HG03469 (cell line): ENCODE data around the gene PA2G4.
"Not testable (repeated sequence)": the region's sequence is repeated elsewhere in the genome, so short reads cannot be mapped to it uniquely, and the experiment has no call there.

Source experiments
- ATAC-seq: cut with Tn5 transposase; IDR thresholded peaks from one replicate; pipeline ENCODE4 v1.9.1; 2021; ENCODE audit warnings: mild to moderate bottlenecking, moderate library complexity, moderate number of reproducible peaks; ENCODE audit not compliant: unreplicated experiment

The PA2G4 gene

GRCh38 chr12:56098592-56098991 is 5.8 kb upstream of the PA2G4 start:
- ATAC-seq = no peak

DNA sequence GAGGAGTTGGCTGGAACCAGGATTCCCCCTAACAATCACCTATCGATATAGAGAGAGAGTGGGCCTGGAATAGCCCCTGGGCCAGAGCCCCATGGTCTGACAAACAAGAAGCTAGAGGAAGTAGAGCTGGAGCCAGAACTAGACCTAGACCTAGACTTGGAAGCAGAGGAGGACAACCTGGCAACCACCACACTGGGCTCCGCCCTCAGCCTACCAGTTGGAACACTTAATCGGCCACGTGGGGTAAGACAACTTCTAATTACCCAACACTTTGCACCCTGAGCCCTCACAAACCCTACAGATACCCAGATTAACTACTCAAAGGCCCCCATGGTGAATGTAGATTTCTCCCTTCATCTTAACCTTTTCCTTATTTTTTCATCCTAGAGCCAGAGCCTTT is 4.6 kb upstream of the PA2G4 start:
- ATAC-seq = no peak

DNA sequence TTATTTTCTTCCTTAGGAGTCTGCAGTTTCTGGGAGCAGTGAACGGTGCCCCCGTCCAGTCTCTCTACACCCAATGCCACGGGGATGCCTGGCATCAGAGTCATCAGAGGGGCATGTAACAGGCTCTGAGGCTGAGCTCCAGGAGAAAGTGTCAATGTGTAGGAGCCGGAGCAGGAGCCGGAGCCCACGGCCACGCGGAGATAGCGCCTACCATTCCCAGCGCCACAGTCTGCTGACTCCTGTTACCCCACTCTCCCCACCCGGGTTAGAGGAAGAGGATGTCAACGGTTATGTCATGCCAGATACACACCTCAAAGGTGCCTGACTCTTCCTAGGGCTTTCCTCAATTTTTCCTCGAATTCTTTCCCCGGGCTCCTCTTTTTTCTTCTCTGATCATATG is 3.3 kb upstream of the PA2G4 start:
- ATAC-seq = no peak

- ATAC-seq = no peak
These were observed 1.7 kb upstream of the PA2G4 start for GRCh38 chr12:56102683-56103065.

DNA sequence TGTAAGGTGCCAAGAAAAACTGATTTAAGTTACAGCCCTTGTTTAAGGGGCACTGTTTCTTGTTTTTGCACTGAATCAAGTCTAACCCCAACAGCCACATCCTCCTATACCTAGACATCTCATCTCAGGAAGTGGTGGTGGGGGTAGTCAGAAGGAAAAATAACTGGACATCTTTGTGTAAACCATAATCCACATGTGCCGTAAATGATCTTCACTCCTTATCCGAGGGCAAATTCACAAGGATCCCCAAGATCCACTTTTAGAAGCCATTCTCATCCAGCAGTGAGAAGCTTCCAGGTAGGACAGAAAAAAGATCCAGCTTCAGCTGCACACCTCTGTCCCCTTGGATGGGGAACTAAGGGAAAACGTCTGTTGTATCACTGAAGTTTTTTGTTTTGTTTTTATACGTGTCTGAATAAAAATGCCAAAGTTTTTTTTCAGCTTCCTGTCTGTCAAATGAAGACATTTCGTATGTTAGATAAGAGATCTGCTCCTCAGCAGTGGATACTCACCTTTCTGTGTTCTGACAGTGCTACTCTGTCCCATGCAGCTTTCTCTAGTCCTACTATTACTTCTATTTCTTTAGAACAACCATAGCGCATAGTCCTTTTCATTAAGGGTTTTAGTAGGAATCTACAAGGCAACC is 1.2 kb upstream of the PA2G4 start:
- no peak for ATAC-seq

- ATAC-seq = no peak
These were observed 593 bp upstream of the PA2G4 start for GRCh38 chr12:56103823-56104108.

DNA sequence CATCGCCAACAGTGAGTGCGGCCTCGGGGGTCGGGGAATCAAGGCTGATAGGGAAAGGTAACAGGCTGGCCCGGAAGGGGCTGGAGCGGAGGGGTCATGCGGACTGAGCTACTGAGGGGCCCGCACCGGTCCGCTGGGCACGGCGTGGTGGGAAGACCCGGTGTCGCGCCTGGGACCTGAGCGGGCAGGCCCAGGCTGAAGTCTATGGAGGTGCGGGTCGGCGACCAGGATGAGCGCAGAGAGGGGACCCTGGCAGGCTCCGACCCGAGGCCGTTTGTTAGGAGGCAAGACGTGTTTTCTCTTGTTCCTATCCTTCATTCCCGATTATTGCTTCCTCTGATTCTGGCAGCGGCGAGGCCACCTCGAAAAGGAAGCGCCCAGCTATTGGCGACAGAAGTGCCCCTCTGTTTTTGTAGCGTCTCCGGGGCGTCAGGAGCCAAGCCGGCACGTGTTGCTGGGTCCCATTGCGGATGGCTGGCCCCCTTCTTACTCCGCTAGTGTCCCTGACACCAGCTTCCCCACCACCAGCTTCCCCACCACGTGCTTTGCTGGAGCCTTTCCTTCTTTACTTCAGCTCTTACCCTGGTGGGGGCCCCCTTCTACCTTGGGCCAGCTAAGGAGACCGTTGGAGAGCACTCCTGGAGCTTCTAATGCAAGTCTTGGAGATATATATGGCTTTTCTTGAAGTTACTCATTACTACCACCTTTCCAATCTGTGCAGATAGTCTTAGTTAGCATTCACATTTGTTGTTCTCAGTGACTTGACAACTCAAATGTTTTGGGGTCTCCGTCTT is 653 bp downstream of the PA2G4 start:
- no peak for ATAC-seq

- ATAC-seq = no peak
These were observed 1.2 kb downstream of the PA2G4 start for GRCh38 chr12:56105609-56105902.

DNA sequence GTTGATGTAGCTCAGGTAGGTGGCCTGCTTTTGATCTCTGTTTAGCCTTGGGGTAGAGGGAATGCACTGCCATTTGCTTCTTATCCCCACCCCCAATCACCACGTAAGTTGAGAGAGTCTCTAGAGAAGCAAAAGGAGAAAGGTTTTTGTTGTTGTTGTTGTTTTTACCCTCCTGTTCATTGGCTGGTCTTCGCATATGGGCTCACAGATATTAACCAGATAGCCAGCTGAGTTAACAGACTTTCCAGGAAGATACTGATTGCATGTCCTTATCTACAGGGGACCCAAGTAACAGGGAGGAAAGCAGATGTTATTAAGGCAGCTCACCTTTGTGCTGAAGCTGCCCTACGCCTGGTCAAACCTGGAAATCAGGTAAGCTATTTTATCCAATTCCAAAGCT is 2.9 kb downstream of the PA2G4 start:
- no peak for ATAC-seq

GRCh38 chr12:56110571-56110970 is 6.2 kb downstream of the PA2G4 start:
- no peak for ATAC-seq

DNA sequence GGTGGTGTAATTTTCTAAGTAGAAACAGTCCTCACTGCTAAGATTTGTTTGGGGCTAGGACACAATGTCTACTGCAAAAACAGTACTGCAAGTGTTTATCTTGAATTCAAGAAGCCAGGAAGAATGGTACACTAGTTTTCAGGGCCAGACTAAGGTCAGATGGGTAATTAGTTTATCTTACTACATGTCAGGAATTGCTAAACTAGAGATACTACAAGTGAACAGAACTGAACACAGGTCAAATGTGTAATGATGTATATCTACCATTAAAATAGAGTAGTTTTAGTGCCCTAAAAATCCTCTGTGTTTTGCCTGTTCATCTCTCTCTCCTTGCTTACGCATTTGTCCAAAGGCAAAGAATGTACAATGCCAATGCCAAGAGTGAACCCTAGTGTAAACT is 9.7 kb downstream of the PA2G4 start:
- ATAC-seq = no peak

DNA sequence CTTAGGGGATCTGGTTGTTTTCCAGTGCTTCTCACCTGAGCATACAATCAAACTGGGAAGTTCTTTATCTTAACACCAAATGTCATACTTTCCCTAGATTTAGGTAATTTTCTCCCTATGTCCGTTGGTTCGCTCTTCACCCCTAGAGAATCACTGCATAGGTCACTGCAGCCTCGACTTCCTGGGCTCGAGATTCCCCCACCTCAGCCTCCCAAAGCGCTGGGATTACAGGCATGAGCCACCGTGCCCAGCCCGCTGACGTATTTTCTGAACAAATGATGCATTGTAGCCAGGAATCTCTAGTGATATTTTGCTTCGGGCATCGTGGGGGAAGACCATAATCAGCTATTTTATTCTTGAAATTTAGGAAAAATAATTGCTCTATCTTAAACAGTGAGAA is 11.0 kb downstream of the PA2G4 start:
- ATAC-seq = no peak

DNA sequence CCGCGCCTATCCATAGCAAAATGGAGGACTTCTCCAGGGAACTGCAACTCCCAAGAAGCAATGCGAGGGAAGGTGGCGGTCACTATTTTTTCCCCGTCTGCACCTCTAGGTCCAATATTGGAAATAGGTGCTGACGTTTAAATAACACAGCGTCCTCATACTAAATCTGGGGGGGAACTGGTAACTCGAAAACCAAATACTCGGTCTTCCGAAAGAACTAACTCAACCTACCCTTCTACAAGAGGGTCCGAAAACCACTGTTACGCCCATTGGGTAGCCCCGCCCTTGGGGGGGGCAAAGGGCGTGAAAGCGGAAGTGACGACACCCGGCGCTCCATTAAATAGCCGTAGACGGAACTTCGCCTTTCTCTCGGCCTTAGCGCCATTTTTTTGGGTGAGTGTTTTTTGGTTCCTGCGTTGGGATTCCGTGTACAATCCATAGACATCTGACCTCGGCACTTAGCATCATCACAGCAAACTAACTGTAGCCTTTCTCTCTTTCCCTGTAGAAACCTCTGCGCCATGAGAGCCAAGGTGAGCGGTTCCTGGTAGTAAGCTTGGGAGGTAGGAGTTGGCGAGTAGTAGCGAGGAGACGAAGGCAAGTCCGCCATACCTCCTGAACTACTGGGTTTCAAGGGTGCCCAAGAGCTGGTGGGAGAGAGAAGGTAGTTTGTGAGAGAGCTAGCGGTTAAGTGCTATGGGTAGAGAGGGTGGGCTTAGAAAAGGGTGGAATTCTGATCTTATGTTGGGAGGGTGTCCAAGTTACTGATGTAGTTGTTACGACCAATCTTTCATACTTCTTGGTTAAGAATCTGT is 12.1 kb downstream of the PA2G4 start, which contains the start of gene RPL41:
Gene RPL41 (plus strand): TSS at position 367 of the 815 bp plus-strand sequence.
- peak; percentile 28 for ATAC-seq

DNA sequence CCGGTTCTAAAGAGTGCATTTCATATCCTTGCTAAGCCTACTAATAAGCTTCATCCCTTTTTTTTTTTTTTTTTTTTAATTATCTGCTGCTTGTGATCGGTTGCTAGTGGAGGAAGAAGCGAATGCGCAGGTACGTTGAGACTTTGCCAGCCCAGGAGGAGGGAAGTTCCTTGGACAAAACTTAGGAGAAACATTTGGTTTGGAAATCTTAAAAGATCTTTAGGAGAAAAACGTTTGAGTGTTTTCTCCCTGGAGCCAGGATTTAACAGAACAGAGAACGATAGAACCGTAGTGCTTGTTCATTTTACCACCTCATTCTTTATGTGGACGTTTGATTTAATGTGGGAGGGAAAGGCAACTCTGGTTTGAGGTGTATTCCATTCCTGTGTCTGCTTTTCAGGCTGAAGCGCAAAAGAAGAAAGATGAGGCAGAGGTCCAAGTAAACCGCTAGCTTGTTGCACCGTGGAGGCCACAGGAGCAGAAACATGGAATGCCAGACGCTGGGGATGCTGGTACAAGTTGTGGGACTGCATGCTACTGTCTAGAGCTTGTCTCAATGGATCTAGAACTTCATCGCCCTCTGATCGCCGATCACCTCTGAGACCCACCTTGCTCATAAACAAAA is 12.8 kb downstream of the PA2G4 start:
- not testable (repeated sequence) for ATAC-seq

DNA sequence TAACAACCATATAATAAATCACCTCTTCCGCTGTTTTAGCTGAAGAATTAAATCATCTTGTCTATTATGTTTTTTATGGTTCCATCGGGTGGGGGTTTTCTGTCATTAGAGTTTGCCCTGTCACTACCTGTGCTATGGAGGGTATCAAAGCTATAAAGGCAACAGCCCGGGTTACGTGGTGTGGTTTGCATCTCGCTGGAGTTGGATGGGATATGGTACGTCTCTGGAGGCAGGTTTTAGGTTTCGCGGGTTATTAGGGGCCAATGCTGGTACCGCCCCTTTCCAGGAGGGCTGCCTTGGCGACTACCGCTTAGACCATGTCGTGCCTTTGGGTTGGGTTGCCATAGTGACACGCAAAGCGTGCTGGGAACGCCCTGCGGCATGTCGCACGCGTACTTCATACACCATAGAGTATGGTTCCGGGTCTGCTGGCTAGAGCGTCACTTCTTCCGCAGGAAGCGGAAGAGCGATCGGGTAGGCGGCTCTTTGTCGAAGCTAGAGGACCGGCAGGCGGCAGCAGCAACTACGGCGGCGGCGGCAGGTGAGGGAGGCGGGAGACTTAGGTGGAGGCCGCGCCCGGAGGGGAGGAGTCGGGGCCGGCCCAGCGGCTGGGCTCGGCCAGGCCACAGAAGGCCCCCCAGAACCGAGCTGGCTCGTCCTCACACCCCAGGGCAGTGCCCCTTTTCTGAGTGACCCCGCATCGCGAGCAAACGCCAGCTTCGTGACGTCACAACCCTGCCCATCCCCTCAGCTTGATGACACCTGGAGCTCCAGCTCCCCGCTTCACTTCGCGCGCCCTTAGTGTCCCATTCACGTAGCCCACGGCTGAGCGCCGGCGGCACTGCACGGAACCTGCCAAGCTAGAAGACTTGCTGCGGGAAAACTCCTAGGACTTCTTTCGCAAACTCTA is 13.7 kb downstream of the PA2G4 start, which contains the start of gene ZC3H10:
Gene ZC3H10 (plus strand): TSS at position 489 of the 910 bp plus-strand sequence. CDS start 2,297 bp downstream, outside the sequence.
- peak; percentile 71 for ATAC-seq

DNA sequence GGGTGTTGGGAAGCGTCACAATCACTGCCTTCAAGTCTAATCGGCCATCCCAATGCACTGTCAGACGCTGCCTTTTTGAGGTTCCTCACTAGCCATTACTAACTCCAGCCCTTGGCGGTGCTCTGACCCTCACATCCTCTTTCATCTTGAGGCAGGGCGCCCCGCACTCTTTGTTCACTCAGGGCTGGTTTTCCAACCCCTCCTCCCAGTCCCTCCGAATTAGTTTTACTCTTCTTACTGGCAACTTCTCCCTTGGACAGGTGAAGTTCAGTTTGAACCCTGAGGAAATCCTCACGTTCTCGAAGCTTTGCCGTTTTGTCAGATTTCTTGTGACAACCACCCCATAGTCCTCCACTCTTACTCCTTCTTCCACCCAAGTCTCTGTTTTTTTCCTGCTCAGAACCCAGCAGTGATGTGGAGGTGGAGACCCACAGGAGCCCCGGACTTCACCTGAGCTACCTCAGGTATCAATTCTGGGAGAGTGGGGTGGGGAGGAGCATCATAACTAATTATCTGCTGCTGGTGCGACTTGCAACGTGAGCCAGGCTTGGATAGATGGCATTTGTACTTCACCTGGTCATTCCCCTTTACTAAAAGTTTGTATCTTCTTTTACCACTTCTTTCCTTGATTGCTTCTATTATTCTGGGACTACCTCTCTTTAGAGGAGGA is 14.5 kb downstream of the PA2G4 start:
- ATAC-seq = no peak

DNA sequence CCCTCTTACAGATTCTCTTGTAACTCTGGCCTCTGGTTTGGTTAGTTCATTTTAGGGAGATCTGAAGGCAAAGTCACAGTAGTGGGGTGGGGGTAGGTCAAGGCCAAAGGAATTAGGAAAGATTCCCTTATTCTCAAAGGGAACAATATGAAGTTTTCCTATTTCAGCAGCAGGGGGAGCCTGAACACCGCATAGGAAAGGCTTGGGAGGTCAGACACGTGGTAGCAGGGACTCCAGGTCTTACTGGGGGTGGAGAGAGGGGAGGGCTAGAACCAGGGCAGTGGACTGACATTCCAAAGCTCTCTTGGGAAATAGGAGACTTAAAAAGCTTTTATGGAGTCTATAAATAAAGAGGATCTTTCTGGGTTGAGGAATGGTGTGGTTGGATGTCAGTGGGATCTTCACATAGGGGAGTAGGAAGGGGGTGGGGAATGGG is 15.0 kb downstream of the PA2G4 start:
- no peak for ATAC-seq

DNA sequence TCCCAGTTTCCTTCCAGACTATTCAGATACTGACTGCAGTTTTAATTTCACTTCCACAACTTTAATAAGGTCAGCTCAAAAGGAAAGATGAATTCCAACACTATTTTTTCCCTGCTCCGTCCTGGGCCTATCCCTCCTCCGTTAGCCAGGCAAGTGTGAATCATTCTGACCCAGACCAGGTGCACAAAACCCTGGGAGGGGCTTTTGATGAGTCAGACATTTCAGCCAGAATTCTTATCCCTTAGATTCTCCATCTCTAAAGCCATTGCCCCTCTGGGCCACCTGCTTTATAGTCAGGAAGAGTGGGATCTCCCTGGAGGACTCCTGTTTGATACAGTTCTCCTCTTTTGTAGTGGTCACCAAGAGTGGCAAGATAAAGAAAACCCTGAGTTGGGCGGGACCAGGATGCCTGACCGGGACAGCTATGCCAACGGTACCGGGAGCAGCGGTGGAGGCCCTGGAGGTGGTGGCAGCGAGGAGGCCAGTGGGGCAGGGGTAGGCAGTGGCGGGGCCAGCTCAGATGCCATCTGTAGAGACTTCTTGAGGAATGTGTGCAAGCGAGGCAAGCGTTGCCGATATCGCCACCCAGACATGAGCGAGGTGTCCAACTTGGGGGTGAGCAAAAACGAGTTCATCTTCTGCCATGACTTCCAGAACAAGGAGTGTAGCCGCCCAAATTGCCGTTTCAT is 15.9 kb downstream of the PA2G4 start:
- ATAC-seq = no peak

- ATAC-seq = no peak
These were observed 17.0 kb downstream of the PA2G4 start for GRCh38 chr12:56121204-56121870.
